AG08395 (cell line): ENCODE data around the gene URGCP.

ENCODE experiments used
- DNase-seq: peaks from one replicate; pipeline ENCODE4 v3.0.0; 2012; ENCODE audit warnings: mixed read lengths, low spot score

The URGCP gene

GRCh38 chr7:43876241-43876640 is 30.2 kb downstream of the URGCP start:
- no peak for DNase-seq

GRCh38 chr7:43873300-43873699 is 33.1 kb downstream of the URGCP start:
- DNase-seq, result peak; percentile 87

GRCh38 chr7:43872406-43873110 is 33.8 kb downstream of the URGCP start:
- peak; percentile 82 for DNase-seq

GRCh38 chr7:43871064-43871463 is 35.3 kb downstream of the URGCP start:
- no peak for DNase-seq

GRCh38 chr7:43870316-43870715 is 36.1 kb downstream of the URGCP start:
- DNase-seq, result no peak

DNA sequence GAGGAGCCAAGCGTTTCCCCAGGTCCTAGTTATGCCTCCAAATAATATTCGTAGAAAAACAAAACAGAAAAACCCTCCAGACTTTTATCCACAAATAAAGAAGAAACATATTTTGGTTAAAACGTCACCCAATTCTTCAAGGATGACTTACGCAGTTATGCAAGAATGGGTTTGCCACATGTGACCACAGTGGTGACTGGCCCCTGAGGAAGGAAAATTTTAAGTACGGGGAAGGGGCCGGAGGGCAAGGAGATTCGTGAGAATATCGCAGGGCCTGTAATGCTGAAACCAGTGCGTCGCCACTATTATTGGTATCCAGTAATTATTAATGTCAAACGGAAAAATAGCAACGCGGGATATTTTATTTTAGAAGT is 36.5 kb downstream of the URGCP start:
- peak; percentile 86 for DNase-seq

GRCh38 chr7:43869006-43869866 is 37.2 kb downstream of the URGCP start, which contains the start of gene MRPS24:
Gene MRPS24 (minus strand): TSS chr7:43869517. CDS start chr7:43869495, 22 bp downstream.
- peak; percentile 96 for DNase-seq

DNA sequence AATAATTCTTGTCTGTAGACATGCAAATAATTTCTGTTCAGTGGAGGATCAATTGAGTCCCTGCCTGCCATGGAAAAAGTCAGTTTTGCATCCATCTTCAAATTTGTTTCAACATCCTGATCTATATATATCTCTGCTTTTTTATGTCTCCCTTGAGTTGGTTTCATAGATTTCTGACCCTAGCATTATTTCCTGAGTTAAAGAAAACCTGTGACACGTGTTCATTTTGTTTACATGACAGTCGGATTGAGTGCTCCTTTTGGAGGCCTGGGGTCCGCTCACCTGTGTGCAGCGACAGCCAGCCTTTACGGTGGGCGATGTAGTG is 37.8 kb downstream of the URGCP start:
- no peak for DNase-seq

DNA sequence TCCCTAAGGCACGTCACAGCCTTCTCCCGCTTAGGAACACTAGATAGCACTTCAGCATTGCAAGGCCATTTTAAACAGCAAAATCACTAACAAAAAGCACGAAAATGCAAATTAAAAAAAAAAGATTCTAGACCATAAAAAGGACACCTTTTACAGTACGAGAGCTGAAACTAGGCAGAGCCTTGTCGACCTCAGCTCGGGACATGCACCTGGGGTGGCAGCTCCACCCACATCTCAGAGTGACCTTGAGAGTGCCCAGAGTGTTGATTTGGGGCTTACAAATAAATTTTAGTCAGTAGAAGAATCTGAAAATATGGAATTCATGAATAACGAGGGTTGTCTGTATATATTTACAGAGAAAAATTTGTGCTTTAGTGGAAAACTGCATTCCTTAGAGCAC is 38.2 kb downstream of the URGCP start:
- no peak for DNase-seq

GRCh38 chr7:43865277-43865676 is 41.1 kb downstream of the URGCP start:
- DNase-seq, result no peak

DNA sequence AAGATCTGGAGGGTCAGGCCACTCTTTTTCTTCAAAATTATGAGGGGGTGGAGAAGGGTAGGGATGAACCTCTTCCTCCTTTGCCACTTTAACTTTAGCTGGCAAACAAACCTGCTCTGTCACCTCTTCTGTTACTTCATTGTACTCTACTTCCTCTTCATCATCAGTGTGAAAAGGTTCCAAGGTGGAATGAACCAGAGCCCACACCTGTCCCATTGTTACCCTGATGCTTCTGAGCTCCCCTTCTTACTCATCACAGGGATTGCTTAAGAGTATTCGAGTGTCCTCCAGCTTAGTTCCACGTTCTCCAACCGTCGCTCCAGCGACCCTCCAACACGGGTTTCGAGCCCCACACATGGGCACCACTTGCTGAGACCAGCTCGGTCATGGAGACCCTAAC is 42.3 kb downstream of the URGCP start:
- DNase-seq, result no peak

- DNase-seq, result peak; percentile 51
These were observed 49.4 kb downstream of the URGCP start for GRCh38 chr7:43856996-43857395.

GRCh38 chr7:43856316-43856715 is 50.1 kb downstream of the URGCP start:
- DNase-seq, result no peak

DNA sequence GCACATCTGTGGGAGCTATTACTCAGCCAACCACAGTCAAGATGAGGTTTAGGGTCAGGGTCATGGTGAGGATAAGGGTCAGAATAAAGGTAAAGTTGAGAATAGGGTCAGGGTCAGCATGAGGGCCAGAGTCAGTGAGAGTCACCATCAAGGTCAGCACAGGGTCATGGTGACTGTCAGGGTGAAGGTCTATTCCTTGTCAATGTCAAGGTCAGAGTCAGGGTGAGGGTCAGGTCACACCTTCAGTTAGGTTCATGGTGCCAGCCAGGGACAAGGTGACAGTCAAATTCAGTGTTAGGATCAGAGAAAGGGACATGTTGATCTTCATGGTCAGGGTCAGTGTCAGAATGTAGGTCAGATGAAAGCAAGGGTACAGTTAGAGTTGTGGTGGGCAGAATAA is 51.2 kb downstream of the URGCP start:
- no peak for DNase-seq

GRCh38 chr7:43851805-43852204 is 54.6 kb downstream of the URGCP start:
- no peak for DNase-seq

DNA sequence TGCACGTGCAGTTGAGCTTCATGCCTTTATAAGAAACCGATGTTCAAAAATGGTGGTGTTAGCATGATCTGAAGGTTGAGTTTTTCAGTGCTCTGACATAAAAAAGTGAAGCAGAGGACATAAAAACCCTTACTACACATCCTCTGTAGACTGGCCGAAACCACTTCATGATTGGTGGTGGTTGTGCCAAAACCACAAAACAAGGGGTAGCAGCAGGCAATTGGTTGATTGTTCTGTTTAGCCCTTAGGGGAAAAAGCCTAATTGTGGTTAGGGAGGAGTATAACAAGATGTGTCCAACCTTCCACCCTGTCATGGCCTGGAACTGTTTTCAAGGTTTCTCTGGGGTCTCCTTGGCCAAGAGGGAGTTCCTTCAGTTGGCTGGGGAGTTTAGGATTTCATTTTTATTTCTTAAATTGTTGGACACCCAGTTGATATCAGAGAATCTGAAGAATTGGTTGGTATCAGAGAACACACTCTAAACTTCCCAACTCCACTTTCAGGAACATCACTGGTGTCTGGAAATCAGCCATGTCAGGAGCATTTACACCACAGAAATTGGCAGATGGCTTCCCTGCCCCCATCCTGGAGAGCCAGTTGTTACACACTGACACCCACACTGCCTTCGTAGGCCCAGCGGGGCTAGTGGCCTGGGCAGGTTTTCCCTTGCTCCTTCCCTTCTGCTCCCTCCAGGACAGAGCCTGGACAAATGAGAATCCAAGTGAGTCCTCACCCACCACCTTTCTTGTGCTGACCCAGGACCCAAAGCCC is 55.9 kb downstream of the URGCP start:
- peak; percentile 20 for DNase-seq

DNA sequence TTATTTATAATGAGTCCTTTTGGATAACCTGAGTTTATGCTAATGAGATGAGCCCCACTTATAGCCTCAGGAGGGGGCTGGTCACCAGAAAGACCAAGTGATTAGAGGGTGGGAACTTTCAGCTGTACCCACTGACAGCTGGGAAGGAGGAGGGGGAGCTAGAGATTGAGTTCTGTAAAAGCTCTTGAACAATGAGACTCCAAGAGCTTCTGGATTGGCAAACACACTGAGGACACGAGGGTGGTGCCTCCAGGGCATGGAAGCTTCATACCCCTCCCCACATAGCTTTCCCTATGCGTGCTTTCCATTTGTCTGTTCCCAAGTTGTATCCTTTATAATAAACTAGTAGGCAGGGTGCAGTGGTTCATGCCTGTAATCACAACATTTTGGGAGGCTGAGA is 57.3 kb downstream of the URGCP start:
- DNase-seq, result no peak

DNA sequence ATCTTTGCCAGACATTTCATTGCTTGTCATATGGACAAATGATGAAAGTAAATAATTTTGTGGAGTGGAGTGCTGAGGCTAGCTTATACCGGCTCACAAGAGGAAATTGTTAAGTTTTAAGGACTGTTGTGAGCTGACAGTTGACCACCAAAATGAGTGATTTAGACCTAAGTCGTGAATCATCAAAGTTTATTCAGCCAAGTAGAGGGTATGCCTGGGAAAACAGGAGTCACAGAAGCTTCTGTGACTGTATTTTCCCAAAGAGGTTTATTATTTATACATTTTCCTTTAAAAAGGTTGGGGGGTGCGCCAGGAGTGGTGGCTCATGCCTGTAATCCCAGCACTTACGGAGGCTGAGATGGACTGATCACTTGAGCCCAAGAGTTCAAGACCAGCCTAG is 58.9 kb downstream of the URGCP start:
- no peak for DNase-seq

- DNase-seq, result no peak
These were observed 61.7 kb downstream of the URGCP start for GRCh38 chr7:43844662-43845061.

GRCh38 chr7:43844257-43844656 is 62.1 kb downstream of the URGCP start:
- peak; percentile 18 for DNase-seq

- no peak for DNase-seq
These were observed 63.1 kb downstream of the URGCP start for GRCh38 chr7:43843296-43843695.

DNA sequence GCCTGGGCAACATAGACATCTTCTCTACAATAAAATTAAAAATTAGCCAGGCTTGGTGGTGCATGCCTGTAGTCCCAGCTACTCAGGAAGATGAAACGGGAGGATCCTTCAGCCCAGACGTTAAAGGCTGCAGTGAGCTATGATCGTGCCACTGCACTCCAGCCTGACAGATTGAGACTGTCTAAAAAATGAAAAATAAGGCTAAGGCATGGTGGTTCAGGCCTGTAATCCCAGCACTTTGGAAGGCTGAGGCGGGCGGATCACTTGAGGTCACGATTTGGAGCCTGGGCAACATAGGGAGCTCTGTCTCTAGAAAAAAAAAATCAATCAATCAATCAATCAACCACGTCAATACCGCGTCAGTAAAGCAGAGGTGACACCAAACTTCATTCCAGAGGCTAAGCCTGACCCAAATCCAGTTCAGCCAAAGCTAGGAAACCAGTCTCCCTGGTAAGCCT is 68.2 kb downstream of the URGCP start:
- DNase-seq, result no peak
